Measurements from ENCODE around the gene FAM209B.
"Not testable (repeated sequence)": the region's sequence is repeated elsewhere in the genome, so short reads cannot be mapped to it uniquely, and the experiment has no call there.

Gene FAM209B

DNA sequence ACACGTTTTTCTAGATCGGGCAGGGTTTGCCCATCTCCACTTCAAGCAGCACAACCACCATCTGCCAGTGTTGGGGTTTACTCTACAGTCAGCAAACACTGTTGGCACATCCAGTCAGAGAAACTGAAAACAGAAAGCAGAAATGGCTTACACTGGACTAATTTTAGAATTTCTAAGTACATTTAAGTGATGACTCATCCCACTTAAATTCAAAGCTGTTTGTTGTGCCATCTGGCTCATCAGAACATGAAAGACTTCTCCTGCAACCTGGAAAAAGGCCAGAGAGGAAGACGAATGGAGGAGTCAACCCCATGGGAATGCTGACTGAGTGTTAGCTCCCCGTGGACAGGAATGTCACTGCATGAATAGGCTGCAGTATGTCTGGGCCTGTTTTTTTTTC, 21.8 kb downstream of the FAM209B start:
- Histone ChIP-seq H3K36me3 (ENCODE audit: insufficient read depth, low read length) (no peaks in the 10 kb centered on the region), H3K27ac (no peak overlapping the region; the same call in 1 of the 2 replicates), H3K9me3 (ENCODE audit: low read depth, low read length) (no peaks in the 10 kb centered on the region), H3K4me3 (peak overlapping the region; percentile 39), H3K9ac (ENCODE audit: insufficient read length) (no peak overlapping the region)
- DNase-seq (ENCODE audit: low read depth, low spot score), result peak; percentile 48
- no peak for TF ChIP-seq FOXP2 (optimal IDR thresholded peaks at IDR 0.05; ENCODE audit: control extremely low read depth, extremely low read length, insufficient read depth)
- no peak for TF ChIP-seq EZH2 (IDR thresholded peaks at IDR 0.05)

DNA sequence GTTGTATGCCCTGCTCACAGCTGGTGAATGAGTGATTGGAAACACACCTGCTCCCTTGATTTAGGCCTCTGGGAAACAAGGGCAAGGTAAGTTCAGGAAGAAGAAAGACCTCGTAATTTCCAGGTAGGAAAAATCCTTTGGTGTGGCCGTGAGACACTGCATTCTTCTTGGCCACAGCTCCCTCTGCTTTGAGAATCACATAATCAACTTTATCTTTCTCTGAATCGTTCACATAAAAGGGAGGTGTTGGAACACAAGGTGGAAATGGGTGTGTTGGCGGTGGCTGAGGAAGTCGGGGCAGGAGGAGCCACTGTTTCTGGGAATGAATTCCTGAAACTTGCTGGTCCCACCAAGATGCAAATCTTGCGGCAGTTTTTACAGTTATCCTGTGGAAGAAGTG, 25.9 kb downstream of the FAM209B start:
- TF ChIP-seq EZH2 (IDR thresholded peaks at IDR 0.05) (no peak), POLR2AphosphoS5 (IDR thresholded peaks at IDR 0.05; ENCODE audit: borderline replicate concordance, low read depth, low read length) (no peak), FOXP2 (optimal IDR thresholded peaks at IDR 0.05; ENCODE audit: control extremely low read depth, extremely low read length, insufficient read depth) (no peak)
- Histone ChIP-seq H3K9ac (ENCODE audit: insufficient read length) (no peak overlapping the region), H3K27ac (no peak overlapping the region), H3K9me3 (ENCODE audit: low read depth, low read length) (no peaks in the 10 kb centered on the region), H3K4me3 (no peak overlapping the region), H3K36me3 (ENCODE audit: insufficient read depth, low read length) (no peaks in the 10 kb centered on the region)
- no peak for DNase-seq (ENCODE audit: low read depth, low spot score)

DNA sequence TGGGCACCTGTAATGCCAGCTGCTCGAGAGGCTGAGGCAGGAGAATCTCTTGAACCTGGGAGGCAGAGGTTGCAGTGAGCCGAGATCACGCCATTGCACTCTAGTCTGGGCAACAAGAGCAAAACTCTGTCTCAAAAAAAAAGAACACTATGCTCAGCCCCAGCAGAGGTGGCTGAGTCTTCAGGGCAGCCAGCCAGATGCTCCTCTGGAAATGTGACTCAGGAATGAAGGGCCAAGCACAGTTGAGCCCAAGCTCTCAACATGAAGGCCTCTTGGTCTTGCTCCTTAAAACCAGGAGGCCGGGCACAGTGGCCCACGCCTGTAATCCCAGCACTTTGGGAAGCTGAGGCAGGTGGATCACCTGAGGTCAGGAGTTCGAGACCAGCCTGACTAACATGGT, 31.5 kb downstream of the FAM209B start:
- H3K36me3 ChIP-seq (ENCODE audit: insufficient read depth, low read length); H3K9me3 ChIP-seq (ENCODE audit: low read depth, low read length); H3K27ac ChIP-seq; H3K9ac ChIP-seq (ENCODE audit: insufficient read length); H3K4me3 ChIP-seq; DNase-seq (ENCODE audit: low read depth, low spot score): not testable (repeated sequence)

DNA sequence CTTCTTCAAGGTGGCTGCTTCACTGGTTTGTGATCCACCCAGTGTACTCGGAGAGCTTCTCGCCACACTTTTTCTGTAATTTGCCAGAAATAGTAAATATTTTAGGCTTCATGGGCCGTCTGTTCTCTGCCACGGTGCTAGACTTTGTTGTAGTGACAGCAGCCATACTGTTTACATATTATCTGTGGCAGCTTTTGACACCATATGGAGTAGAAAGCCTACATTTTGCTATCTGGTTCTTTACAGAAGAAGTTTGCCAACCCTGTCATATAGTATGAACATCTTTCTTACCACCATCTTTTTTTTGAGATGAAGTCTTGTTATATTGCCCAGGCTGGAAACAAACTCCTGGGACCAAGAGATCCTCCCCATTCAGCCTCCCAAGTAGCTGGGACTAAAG, 32.5 kb downstream of the FAM209B start:
- no peaks in the 10 kb centered on the region for H3K9me3 ChIP-seq (ENCODE audit: low read depth, low read length)
- DNase-seq (ENCODE audit: low read depth, low spot score), result no peak
- no peak for TF ChIP-seq EZH2 (IDR thresholded peaks at IDR 0.05)
- no peak for TF ChIP-seq POLR2AphosphoS5 (IDR thresholded peaks at IDR 0.05; ENCODE audit: borderline replicate concordance, low read depth, low read length)
- TF ChIP-seq FOXP2 (optimal IDR thresholded peaks at IDR 0.05; ENCODE audit: control extremely low read depth, extremely low read length, insufficient read depth), result no peak
- no peak overlapping the region for H3K27ac ChIP-seq
- no peak overlapping the region for H3K4me3 ChIP-seq
- H3K9ac ChIP-seq (ENCODE audit: insufficient read length), result no peak overlapping the region
- H3K36me3 ChIP-seq (ENCODE audit: insufficient read depth, low read length), result no peaks in the 10 kb centered on the region

DNA sequence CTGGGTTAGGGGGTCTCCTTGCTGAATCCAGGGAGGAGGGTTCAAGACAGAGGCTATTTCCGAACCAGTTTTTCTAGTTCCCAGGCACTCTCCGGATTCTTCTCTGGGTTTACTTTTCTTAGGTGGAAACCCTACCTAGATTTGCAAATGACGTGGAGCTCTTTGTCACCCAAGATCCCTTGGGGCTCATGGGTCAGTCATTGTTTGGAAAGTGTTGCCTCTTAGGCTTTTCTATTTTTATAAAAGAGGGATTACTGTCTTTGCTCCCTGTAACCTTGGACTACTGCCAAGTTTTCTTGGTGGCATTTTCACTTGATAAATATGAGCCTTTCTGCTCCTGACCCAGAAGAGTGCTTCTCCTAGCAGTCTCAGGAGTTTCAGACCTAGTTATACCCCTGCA, 33.6 kb downstream of the FAM209B start:
- no peak for DNase-seq (ENCODE audit: low read depth, low spot score)
- Histone ChIP-seq H3K9me3 (ENCODE audit: low read depth, low read length) (no peaks in the 10 kb centered on the region), H3K9ac (ENCODE audit: insufficient read length) (no peak overlapping the region), H3K27ac (no peak overlapping the region), H3K4me3 (no peak overlapping the region), H3K36me3 (ENCODE audit: insufficient read depth, low read length) (no peaks in the 10 kb centered on the region)
- TF ChIP-seq FOXP2 (optimal IDR thresholded peaks at IDR 0.05; ENCODE audit: control extremely low read depth, extremely low read length, insufficient read depth), result no peak
- TF ChIP-seq POLR2AphosphoS5 (IDR thresholded peaks at IDR 0.05; ENCODE audit: borderline replicate concordance, low read depth, low read length), result no peak
- no peak for TF ChIP-seq EZH2 (IDR thresholded peaks at IDR 0.05)

DNA sequence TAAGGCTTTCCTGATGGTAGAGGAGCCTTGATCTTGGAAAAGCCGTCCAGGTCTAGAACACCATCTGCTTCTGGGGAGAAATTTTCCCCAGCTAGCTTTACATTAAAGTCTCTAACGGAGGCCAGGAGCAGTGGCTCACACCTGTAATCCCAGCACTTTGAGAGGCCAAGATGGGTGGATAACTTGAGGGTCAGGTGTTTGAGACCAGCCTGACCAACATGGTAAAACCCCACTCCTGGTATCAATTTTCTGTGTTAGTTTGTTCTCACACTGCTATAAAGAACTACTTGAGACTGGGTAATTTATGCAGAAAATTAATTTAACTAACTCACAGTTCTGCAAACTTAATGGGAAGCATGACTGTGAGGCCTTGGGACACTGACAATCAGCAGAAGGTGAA, 37.8 kb downstream of the FAM209B start:
- no peak for DNase-seq (ENCODE audit: low read depth, low spot score)
- Histone ChIP-seq H3K9ac (ENCODE audit: insufficient read length) (no peak overlapping the region), H3K27ac (no peak overlapping the region), H3K4me3 (no peak overlapping the region), H3K36me3 (ENCODE audit: insufficient read depth, low read length) (no peaks in the 10 kb centered on the region), H3K9me3 (ENCODE audit: low read depth, low read length) (no peaks in the 10 kb centered on the region)
- TF ChIP-seq FOXP2 (optimal IDR thresholded peaks at IDR 0.05; ENCODE audit: control extremely low read depth, extremely low read length, insufficient read depth), result no peak
- no peak for TF ChIP-seq EZH2 (IDR thresholded peaks at IDR 0.05)
- no peak for TF ChIP-seq POLR2AphosphoS5 (IDR thresholded peaks at IDR 0.05; ENCODE audit: borderline replicate concordance, low read depth, low read length)

DNA sequence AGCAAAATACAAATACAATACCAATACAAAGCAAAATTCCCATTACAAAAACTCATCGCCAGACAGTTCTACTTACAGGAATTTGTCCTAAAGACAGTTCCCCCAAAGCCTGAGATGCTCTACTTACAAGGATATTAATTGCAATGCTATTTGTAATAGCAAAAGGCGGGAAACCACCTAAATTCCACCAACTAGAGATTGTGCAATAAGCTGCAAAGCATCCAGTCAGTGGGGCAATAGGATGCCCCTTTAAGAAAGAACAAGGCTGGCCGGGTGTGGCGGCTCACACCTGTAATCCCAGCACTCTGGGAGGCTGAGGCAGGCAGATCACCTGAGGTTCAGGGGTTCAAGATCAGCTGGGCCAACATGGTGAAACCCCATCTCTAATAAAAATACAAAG, 39.1 kb downstream of the FAM209B start:
- DNase-seq (ENCODE audit: low read depth, low spot score), result no peak
- no peaks in the 10 kb centered on the region for H3K9me3 ChIP-seq (ENCODE audit: low read depth, low read length)

DNA sequence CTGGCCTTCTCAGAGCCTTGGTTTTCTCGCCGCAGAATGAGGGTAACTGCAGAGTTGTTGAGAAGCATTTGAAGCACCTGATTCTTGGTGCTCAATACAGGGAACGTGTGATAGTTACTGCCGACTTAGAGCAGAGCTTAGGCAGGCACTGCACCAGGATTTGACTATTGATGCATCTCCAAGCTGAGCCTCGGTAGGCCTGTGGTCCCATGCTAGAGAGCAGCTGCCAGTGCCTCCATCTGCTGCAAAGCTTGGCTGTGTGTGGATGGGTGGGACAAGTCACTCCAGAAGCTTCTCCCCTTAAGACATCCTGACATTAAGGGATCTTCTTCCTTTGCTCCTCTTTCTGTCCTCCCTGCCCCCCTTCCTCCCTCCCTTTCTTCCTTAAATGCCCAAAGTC, 40.9 kb downstream of the FAM209B start:
- TF ChIP-seq FOXP2 (optimal IDR thresholded peaks at IDR 0.05; ENCODE audit: control extremely low read depth, extremely low read length, insufficient read depth), result no peak
- no peak for TF ChIP-seq POLR2AphosphoS5 (IDR thresholded peaks at IDR 0.05; ENCODE audit: borderline replicate concordance, low read depth, low read length)
- no peak for TF ChIP-seq EZH2 (IDR thresholded peaks at IDR 0.05)
- Histone ChIP-seq H3K4me3 (no peak overlapping the region), H3K9ac (ENCODE audit: insufficient read length) (no peak overlapping the region), H3K36me3 (ENCODE audit: insufficient read depth, low read length) (no peaks in the 10 kb centered on the region), H3K27ac (no peak overlapping the region), H3K9me3 (ENCODE audit: low read depth, low read length) (no peaks in the 10 kb centered on the region)
- no peak for DNase-seq (ENCODE audit: low read depth, low spot score)

More for the DNA sequence above, 39.1 kb downstream of the FAM209B start:
- Histone ChIP-seq H3K9ac (ENCODE audit: insufficient read length) (no peak overlapping the region), H3K27ac (no peak overlapping the region), H3K4me3 (no peak overlapping the region), H3K36me3 (ENCODE audit: insufficient read depth, low read length) (no peaks in the 10 kb centered on the region)
- TF ChIP-seq POLR2AphosphoS5 (IDR thresholded peaks at IDR 0.05; ENCODE audit: borderline replicate concordance, low read depth, low read length), result no peak

DNA sequence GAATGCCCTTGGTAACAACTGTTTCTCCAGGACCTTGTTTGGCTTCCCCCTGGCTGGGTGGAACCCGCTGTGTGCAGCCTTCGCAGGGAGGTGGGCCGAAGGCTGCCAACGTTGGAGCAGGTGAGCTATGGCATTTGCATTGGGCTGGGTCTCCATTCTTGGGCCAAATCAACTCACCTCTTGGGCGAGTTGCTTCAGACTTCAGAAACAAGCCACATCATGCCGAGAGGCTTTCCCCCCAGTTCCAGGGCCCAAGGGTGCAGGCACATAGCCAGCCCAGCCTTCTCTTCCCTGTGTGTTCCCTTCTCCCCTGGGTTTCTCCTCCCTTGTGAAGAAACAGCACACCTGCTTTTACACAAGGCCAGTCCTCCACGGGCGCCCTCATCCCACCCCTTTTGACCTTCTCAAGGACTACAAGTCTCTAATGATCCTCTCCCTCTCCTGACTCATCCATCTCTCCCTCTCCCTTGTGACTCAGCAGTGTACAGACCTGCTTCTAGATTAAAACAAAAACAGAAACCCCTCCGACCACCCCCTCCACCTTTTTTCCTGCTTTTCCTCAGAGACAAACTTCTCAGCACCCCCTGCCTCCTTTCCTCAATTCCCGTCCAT, 41.6 kb downstream of the FAM209B start:
- Histone ChIP-seq H3K27ac (no peak overlapping the region), H3K9ac (ENCODE audit: insufficient read length) (no peak overlapping the region), H3K4me3 (no peak overlapping the region), H3K9me3 (ENCODE audit: low read depth, low read length) (no peaks in the 10 kb centered on the region), H3K36me3 (ENCODE audit: insufficient read depth, low read length) (no peaks in the 10 kb centered on the region)
- TF ChIP-seq FOXP2 (optimal IDR thresholded peaks at IDR 0.05; ENCODE audit: control extremely low read depth, extremely low read length, insufficient read depth), result no peak
- no peak for TF ChIP-seq EZH2 (IDR thresholded peaks at IDR 0.05)
- no peak for TF ChIP-seq POLR2AphosphoS5 (IDR thresholded peaks at IDR 0.05; ENCODE audit: borderline replicate concordance, low read depth, low read length)
- DNase-seq (ENCODE audit: low read depth, low spot score), result no peak
